HEK293T (cell line): ENCODE data around the gene PDZD8.

Source experiments
- CTCF ChIA-PET: fragments of 350-600 bp; formaldehyde crosslinking; extraction: SDS; loops from one replicate; lab custom pipeline; 2021; ENCODE audit warnings: antibody characterized with exemption, inconsistent platforms; lab: Yijun Ruan, JAX
- POLR2A ChIA-PET: fragments of 350-600 bp; formaldehyde crosslinking; extraction: SDS; loops from one replicate; lab custom pipeline; 2020; ENCODE audit warnings: antibody characterized with exemption, inconsistent platforms; lab: Yijun Ruan, JAX
- DNase-seq: peaks from one replicate; pipeline ENCODE4 v3.0.0; 2012; ENCODE audit warnings: mixed read lengths; ENCODE audit errors: extremely low spot score
- ARNT ChIP-seq: fragments of 450-650 bp; IDR thresholded peaks from 2 replicates; pipeline ENCODE4 v1.6.1; 2017; ENCODE audit warnings: mild to moderate bottlenecking
- BHLHE40 ChIP-seq: fragments of 450-650 bp; IDR thresholded peaks from 2 replicates; pipeline ENCODE4 v1.6.1; 2016; ENCODE audit warnings: mild to moderate bottlenecking, moderate library complexity, borderline replicate concordance
- CTBP1 ChIP-seq: fragments of 450-650 bp; IDR thresholded peaks from 2 replicates; pipeline ENCODE4 v1.6.1; 2016; ENCODE audit warnings: borderline replicate concordance
- ELF4 ChIP-seq: fragments of 450-650 bp; IDR thresholded peaks from 2 replicates; pipeline ENCODE4 v1.6.1; 2017; ENCODE audit warnings: antibody characterized with exemption
- FOXA1 ChIP-seq: fragments of 450-650 bp; IDR thresholded peaks from 2 replicates; pipeline ENCODE4 v1.6.1; 2016; ENCODE audit warnings: mild to moderate bottlenecking
- FOXK2 ChIP-seq: fragments of 450-650 bp; IDR thresholded peaks from 2 replicates; pipeline ENCODE4 v1.6.1; 2016; ENCODE audit warnings: mild to moderate bottlenecking
- FOXM1 ChIP-seq: fragments of 450-650 bp; IDR thresholded peaks from 2 replicates; pipeline ENCODE4 v1.6.1; 2017; ENCODE audit warnings: mild to moderate bottlenecking, borderline replicate concordance
- HDGF ChIP-seq: fragments of 450-650 bp; IDR thresholded peaks from 2 replicates; pipeline ENCODE4 v1.6.1; 2017; ENCODE audit warnings: antibody characterized with exemption, borderline replicate concordance
- L3MBTL2 ChIP-seq: fragments of 450-650 bp; conservative IDR thresholded peaks from 2 replicates; pipeline ENCODE4 v1.6.1; 2016; ENCODE audit warnings: mild to moderate bottlenecking
- LEF1 ChIP-seq: fragments of 450-650 bp; IDR thresholded peaks from 2 replicates; pipeline ENCODE4 v1.6.1; 2017; ENCODE audit warnings: mild to moderate bottlenecking, borderline replicate concordance
- NFRKB ChIP-seq: fragments of 450-650 bp; IDR thresholded peaks from 2 replicates; pipeline ENCODE4 v1.6.1; 2016; ENCODE audit warnings: mild to moderate bottlenecking, moderate library complexity
- SP1 ChIP-seq: fragments of 450-650 bp; IDR thresholded peaks from 2 replicates; pipeline ENCODE4 v1.6.1; 2017
- SUZ12 ChIP-seq: fragments of 450-650 bp; IDR thresholded peaks from 2 replicates; pipeline ENCODE4 v1.6.1; 2016; ENCODE audit warnings: mild to moderate bottlenecking
- TARDBP ChIP-seq: fragments of 450-650 bp; IDR thresholded peaks from 2 replicates; pipeline ENCODE4 v1.6.1; 2016
- ZNF384 ChIP-seq: fragments of 450-650 bp; IDR thresholded peaks from 2 replicates; pipeline ENCODE4 v1.6.1; 2016
- TF ChIP-seq, protein P1 (sequence below): fragments of 450-650 bp; IDR thresholded peaks from 2 replicates; pipeline ENCODE4 v1.6.1; 2016

PDZD8 gene

DNA sequence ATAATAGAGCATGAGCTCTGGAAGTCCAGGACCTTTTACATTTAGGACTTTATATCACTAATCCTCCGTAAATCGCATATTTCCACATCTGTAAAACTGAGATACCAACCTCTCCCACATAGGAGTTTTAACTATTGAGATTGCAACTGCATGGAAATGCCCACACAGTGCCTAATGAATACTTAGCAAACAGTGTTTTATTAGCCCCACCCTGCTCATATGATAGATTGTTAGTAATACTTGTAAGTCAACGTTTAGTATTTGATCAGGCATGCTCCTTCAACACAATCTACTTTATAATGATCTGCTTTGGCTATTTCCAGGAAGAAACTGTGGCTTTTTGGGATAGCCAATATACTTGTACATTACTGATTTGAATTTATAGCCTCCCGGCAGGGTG is 8.5 kb downstream of the PDZD8 start:
- DNase-seq: no peak
- CTCF ChIA-PET: no interaction called here
- POLR2A ChIA-PET: no interaction called here
- TF ChIP-seq HDGF (no peak), SP1 (no peak), NFRKB (no peak), FOXA1 (no peak), LEF1 (no peak), FOXK2 (no peak), TARDBP (no peak), BHLHE40 (no peak), L3MBTL2 (no peak), ARNT (no peak), ELF4 (no peak), ZNF384 (no peak), SUZ12 (no peak), CTBP1 (no peak), FOXM1 (no peak)
- TF ChIP-seq, protein P1, sequence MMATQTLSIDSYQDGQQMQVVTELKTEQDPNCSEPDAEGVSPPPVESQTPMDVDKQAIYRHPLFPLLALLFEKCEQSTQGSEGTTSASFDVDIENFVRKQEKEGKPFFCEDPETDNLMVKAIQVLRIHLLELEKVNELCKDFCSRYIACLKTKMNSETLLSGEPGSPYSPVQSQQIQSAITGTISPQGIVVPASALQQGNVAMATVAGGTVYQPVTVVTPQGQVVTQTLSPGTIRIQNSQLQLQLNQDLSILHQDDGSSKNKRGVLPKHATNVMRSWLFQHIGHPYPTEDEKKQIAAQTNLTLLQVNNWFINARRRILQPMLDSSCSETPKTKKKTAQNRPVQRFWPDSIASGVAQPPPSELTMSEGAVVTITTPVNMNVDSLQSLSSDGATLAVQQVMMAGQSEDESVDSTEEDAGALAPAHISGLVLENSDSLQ: no peak

DNA sequence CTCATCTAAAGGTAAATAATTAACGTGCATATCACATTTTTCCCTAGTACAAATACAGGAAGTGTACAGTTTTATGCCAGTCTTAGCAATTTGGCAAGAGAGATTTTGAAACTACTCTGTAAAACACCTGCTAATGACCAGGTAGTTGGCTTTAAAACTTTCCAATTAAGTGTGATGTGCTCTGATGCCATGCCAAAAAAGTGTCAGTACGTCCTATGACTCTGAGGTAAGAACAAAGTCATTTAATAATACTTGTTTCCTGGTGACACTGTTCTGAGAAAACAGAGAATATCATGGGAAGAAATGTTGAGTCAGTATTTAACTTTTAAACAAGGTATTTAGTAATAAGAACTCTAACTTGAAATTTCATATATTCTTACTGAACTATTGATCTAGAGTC is 9.6 kb downstream of the PDZD8 start:
- ChIA-PET POLR2A (no interaction called here), CTCF (no interaction called here)
- TF ChIP-seq LEF1: no peak
- no peak for TF ChIP-seq FOXK2
- TF ChIP-seq BHLHE40: no peak
- no peak for TF ChIP-seq ZNF384
- TF ChIP-seq HDGF: no peak
- no peak for TF ChIP-seq ELF4
- TF ChIP-seq, protein P1: no peak
- TF ChIP-seq SP1: no peak
- TF ChIP-seq FOXM1: no peak
- TF ChIP-seq ARNT: no peak
- TF ChIP-seq TARDBP: no peak
- TF ChIP-seq NFRKB: no peak
- no peak for TF ChIP-seq SUZ12
- TF ChIP-seq FOXA1: no peak
- no peak for TF ChIP-seq L3MBTL2
- no peak for TF ChIP-seq CTBP1
- DNase-seq: no peak

DNA sequence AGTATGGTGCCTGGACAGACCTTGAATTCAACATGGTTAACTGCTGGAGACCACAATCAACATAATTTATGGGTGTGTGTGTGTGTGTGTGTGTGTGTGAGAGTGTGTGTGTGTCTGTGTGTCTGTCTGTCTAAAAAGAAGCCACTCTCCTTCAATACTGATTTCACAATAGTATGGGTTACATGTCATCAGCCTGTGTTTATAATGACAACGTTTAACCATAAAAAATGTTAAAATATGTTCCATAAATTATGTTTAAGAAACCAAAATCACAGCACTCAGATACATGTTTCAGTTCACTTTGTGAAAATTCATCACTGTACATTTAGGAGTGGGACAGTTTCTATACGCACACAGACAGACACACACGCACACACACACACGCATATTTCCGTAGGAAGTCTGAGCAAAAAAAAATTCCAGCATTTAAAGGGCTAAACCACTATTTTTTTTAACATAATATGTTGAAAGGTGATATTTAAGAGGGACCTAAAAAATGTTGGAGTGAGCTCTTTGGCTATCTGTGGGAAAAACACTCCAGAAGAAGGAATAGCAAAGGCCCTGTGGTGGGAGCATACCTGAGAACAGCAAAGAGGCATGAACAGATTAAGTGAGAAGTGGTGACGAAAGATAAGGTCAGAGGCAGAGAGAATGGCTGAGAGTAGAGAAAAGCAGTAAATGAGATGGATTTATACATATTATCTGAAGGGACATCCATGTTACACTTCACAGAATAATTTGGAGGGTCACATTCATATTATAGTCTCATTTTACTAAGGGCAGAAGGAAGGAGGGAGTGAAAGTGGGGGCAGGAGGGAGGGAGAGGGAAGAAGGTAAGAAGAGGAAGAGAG is 10.9 kb downstream of the PDZD8 start:
- POLR2A ChIA-PET: no interaction called here
- CTCF ChIA-PET: no interaction called here
- no peak for TF ChIP-seq ARNT
- TF ChIP-seq, protein P1: peak; percentile 83
- no peak for TF ChIP-seq HDGF
- no peak for DNase-seq

DNA sequence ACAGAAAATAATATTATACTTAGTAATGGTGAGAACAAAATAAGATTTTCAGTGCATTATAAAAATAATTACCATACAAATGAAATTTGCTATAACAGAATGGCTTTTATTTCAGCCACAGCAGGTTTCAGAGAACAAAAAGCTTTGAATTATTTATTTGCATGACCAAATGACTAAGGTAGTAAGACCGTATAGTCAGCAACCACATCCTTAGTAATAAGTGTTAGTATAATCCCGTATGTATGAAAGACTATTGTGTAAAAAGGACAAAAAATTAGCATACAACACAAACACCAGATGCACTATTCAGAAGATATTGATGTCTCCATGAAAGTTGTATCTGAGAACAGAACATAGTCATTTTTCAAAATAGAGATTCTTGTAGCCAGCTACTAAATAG is 12.2 kb downstream of the PDZD8 start:
- TF ChIP-seq SUZ12 (no peak), HDGF (no peak), FOXM1 (no peak)
- CTCF ChIA-PET: no interaction called here
- POLR2A ChIA-PET: no interaction called here
- DNase-seq: no peak

DNA sequence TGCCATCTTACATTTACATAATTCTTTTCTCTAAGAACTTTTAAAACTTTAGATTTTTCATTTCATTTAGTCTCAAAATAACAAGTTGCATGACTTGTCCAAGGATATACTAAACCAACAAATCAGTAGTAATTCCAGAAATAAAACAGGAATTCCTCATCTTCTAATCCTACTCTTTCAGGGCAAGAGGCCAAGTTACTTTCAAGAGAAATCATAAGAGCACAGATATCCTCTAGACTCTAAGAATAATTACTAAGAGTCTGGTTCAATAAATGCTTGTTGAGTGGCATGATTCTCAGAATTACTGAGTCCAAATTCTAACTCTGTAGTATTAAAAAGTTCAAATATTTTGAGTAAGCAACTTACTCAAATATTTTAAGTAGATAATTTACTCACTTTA is 12.9 kb downstream of the PDZD8 start:
- CTCF ChIA-PET: no interaction called here
- TF ChIP-seq SUZ12: no peak
- TF ChIP-seq, protein P1: no peak
- no peak for TF ChIP-seq FOXA1
- no peak for TF ChIP-seq ARNT
- TF ChIP-seq L3MBTL2: no peak
- no peak for TF ChIP-seq SP1
- no peak for TF ChIP-seq HDGF
- TF ChIP-seq FOXM1: no peak
- TF ChIP-seq CTBP1: no peak
- DNase-seq: no peak
- POLR2A ChIA-PET: no interaction called here

DNA sequence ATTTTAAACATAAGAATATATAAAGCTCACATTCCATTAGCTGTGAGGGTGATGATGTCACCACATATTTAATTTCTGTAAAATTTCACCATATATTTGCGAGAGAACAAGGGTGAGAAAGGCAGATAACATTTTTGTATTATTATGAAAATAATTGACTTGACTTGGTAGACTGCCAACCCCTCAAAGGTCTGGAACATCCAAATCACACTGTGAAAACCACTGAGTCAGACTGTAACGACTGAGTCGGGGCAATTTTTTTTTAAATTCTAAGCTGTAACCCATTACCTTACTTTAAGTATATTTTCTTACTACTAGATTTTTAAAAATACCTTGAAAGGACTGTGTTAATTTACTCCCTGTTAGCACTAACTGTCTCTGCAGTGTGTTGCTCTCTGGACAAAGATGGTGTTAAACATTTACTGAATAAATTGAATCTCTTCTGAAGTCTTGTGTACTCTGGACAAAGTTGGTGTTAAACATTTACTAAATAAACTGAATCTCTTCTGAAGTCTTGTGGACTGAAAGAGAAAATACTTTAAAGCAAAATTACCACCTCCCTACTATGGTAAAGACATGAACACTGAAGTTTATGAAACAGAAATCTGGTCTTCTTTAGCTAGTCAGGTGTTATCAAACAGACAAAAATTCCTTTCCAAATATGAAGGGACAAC is 14.1 kb downstream of the PDZD8 start:
- DNase-seq: no peak
- TF ChIP-seq TARDBP (no peak), FOXA1 (no peak), SP1 (no peak), NFRKB (no peak), FOXM1 (no peak), L3MBTL2 (no peak), SUZ12 (no peak)
- ChIA-PET CTCF (interaction anchor here (1.4 kb wide), 1 partner anchor 144 kb away, joined by 3 read pairs; no protein-coding TSS in a partner anchor), POLR2A (interaction anchor here (1.0 to 1.5 kb wide), 2 partner anchors 9 to 16 kb away, joined by 3 read pairs; no protein-coding TSS in a partner anchor)
